Stimulated activated CD4-positive, alpha-beta T cell treated with anti-CD3 and anti-CD28 coated beads, Interleukin-2, amount 100 ng/mL, for 24 hours (primary cell): ENCODE results near the gene TMEM236.
"Not testable (repeated sequence)": the region's sequence is repeated elsewhere in the genome, so short reads cannot be mapped to it uniquely, and the experiment has no call there.

ENCODE experiments used
- DNase-seq, 2 donors: peaks; one replicate each; pipeline ENCODE4 v3.0.0-alpha.2; 2020

Gene TMEM236

DNA sequence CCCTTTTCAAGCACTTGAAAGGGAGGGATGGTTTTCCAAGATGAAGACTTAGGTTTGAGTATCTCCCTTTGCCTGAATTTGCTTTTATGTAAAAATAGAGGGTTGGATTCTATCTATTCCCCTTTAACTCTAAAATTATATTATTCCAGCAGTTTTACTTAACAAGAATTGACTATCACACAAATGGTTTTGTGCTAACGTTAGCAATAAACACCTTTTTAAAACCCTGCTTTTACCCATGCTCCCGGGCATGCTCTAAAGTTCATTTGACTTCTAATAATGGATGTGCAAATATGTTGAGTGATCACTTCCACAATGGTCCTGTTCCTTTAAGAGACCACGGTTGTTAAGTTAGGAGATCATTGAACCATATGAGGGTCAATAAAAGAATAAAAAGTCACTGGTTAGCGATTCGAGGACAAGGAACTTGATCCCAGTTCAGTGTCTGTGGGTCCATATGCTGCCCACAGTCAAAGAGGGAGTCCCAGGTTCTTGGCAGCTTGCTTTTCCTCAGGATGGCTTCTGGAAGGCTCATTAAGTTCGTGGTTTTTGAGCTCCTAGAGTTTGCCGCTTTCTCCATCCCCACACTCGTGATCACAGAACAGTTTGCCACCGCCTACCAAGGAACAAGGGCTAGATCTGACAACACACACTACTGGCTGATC lies at the start of gene TMEM236:
TMEM236 (plus strand) TSS at position 421 of the 665 bp plus-strand sequence; CDS start at position 516, 95 bp downstream.
- no peak for DNase-seq

GRCh38 chr10:17703706-17704105 lies 48.3 kb upstream of the TMEM236 start:
- no peak for DNase-seq

GRCh38 chr10:17708821-17709220 lies 43.2 kb upstream of the TMEM236 start:
- no peak for DNase-seq

DNA sequence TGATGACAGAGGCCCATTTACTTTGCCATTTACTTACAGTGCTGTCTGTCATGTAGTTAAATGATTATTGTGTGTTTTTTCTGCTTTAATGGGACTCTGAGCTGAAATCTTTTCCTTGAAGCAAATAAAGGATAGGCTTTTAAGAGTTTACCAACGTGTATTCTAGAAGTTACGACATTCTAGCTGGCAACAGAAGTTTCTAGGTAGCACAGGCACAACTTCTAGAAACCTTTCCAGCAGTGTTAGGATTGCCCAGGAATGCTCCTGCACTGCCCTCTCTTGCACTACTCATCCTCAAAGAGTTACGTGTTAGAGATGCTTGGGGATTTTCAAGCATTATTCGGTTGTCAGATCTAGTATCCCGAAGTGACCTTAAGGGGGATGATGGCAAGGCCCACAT lies 42.5 kb upstream of the TMEM236 start:
- DNase-seq, result no peak

- no peak for DNase-seq
Measured at GRCh38 chr10:17710181-17710580, 41.8 kb upstream of the TMEM236 start.

- no peak for DNase-seq
Measured at GRCh38 chr10:17712053-17712452, 39.9 kb upstream of the TMEM236 start.

GRCh38 chr10:17712717-17713471 lies 39.1 kb upstream of the TMEM236 start:
- no peak for DNase-seq

GRCh38 chr10:17713758-17714157 lies 38.2 kb upstream of the TMEM236 start:
- DNase-seq, result no peak

DNA sequence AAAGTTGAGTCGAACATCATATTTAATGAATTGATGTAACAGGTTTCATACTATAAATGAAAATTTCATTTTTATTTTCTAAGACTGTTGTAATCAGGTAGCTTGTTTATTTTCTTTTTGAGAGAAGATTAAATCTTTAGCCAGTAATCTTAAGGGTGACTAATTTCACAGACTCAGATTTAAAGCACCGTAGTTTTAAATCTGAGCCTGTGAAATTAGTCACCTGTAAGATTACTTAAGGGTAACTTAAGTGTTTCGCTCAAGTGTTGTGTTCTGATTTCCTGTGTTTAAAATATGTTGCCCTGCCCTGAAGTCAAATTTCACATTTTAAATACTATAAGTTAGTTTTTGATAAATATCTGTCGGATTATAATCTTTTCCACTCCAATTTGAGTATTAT lies 35.8 kb upstream of the TMEM236 start:
- DNase-seq, result no peak

DNA sequence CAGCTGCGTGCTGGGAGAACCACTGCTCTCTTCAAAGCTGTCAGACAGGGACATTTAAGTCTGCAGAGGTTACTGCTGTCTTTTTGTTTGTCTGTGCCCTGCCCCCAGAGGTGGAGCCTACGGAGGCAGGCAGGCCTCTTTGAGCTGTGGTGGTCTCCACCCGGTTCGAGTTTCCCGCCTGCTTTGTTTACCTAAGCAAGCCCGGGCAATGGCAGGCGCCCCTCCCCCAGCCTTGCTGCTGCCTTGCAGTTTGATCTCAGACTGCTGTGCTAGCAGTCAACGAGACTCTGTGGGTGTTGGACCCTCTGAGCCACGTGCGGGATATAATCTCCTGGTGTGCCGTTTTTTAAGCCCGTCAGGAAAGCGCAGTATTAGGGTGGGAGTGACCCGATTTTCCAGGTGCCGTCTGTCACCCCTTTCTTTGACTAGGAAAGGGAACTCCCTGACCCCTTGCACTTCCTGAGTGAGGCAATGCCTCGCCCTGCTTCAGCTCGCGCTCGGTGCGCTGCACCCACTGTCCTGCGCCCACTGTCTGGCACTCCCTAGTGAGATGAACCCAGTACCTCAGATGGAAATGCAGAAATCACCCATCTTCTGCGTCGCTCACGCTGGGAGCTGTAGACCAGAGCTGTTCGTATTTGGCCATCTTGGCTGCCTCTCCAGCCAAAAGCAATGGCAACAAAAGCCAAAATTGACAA lies 29.5 kb upstream of the TMEM236 start:
- DNase-seq, result not testable (repeated sequence)

- no peak for DNase-seq
Measured at GRCh38 chr10:17725703-17726102, 26.3 kb upstream of the TMEM236 start.

DNA sequence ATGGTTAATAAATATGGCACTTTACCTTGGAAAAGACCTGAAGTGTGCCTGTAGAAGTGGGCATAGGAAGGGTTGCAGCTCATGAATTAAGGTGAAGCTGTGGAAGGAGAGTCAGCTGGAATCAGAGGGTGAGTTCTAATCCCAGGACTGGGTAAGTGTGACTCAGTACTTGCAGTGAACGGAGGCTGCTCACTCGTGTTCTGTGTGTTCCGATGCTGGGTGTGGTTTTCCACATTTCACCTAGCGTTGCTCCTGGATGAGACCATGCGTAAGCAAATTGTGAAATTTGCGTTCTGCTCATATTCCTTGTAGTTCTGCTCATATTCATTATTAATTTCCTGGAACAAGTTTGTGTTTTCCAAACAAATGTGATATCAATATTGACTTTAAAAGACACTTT lies 22.4 kb upstream of the TMEM236 start:
- DNase-seq, result no peak

- no peak for DNase-seq
Measured at GRCh38 chr10:17730667-17731066, 21.3 kb upstream of the TMEM236 start.

DNA sequence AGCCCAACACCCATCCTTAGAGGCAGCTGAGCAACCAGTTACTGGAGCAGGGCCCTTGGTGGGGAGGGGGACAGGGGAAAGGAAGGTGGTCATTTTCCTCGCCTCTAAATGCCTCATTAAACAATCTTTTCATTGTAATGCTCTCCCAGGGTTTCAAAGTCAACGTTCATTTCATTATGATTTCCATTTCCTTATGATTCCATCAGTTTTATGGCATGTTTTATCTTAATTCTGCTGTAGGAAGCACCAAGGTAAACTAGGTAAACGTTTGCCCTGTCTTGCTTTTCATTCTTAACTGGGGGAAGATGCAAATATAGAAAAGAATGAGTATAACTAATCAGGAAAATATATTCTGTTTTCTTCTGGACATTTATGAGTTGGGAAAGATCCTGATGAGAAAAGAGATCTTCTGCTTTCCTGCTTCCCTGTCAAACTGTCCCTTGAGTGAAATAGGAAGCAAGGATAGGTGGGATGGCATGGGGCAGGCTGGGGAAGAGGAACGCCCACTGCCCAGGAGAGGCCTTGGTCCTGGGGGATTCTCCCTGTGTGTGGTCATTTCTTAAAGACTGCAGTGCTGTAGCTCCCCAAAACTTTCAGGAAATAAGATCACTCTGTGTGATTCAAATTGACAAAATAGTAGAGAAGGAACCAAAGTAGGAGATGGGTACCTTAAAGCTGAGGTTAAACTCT lies 20.5 kb upstream of the TMEM236 start:
- no peak for DNase-seq

- DNase-seq, result no peak
Measured at GRCh38 chr10:17733620-17734019, 18.4 kb upstream of the TMEM236 start.

DNA sequence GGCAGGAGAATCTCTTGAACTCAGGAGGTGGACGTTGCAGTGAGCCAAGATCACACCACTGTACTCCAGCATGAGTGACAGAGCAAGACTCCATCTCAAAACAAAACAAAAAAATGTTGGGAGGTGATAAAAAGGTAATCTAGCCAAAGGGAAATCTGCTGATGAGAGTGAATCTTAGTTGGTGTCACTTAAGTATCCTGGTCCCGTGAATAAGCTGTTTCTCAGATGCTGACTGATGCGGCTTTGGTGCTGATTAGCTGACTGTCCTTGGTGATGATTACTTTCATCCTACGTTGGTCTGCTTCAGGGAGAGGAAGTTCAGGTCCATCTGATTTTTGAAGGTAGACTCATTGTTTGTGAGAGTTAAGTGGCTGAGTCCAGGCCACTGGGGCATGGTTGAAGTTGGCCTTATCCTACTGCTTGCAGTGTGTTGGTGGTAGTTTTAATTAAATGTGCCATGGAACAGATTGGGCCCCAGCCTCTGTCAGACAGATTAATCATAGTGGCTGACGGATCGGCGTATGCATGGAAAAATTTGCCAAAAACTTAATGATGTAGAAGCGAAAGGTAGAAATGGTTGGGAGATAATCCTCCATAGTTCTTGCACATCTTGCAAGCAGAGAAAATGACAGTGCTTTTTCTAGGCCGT lies 17.4 kb upstream of the TMEM236 start:
- no peak for DNase-seq

GRCh38 chr10:17735166-17735941 lies 16.6 kb upstream of the TMEM236 start:
- no peak for DNase-seq

DNA sequence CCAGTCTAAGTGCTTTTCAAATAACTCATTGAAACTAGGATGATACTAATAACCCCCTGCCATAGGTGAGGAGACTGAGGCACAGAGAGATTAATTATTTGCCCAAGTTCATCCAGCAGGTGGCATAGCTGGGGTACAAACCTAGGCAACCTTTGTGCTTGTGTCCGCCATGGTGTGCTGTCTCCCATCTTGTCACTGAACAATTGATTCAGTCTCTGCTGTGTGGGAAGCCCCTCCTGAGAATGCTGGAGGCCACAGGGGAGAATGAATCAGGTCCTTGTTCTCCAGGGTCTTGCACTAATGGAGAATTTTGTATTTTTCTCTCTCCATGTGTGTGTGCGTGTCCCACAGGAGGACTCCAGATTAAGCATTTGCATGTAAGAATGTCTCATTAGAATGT lies 15.8 kb upstream of the TMEM236 start:
- DNase-seq, result no peak

DNA sequence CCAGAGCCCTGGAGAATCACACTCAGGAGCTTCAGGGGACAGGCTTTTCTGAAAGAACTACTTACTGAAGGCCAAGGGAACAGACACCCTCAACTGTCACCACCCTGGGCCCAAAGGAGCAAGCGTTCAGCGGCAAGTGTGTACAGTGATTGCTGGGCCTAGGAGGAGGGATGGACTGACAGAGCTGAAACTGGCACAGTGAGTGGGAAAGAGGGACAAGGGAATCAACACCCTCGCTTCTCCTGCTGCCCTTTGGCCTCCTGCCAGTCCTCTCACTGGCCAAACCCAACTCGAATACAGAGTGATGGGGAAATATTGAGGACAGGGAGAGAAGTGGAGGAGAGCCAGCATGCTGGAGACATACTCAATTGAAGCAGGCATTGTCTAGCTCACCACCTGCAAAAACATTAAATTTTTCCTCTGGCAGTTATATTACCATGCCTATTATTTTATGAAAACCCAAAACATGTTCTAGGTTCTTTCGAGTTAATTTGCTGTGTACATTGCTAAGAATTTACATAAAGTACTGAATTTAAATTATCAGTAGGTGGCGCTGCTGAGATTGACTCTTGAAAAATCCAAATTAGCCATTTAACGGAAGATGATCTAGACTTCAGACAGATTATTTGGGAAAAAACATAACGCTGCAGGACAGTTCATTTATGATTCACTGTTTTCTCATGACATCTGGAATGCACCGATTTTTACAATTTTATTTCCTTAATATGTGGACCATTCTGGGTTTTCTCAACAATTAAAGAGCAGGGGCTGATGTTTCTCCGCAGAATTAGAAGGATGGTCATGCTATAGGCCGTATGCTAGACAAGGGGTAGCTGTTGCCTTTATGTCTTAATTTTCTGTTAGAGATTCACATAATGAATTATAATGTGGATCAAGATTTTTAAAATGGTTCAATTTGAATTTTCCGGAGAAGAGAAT lies 14.7 kb upstream of the TMEM236 start:
- DNase-seq, result no peak

GRCh38 chr10:17740668-17741067 lies 11.3 kb upstream of the TMEM236 start:
- DNase-seq, result no peak

DNA sequence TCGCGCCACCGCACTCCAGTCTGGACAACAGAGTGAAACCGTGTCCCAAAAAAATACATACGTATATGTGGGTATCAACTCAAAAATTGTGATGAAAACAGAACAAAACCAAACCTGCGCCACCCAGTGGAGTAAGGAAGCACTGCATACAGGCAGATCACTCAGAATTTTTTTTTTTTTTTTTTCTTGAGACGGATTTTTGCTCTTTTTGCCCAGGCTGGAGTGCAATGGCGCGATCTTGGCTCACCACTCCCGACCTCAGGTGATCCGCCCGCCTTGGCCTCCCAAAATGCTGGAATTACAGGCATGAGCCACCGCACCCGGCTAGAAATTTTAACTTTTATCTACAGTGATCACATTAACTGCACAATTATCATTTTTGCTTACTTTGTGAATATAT lies 9.1 kb upstream of the TMEM236 start:
- DNase-seq, result peak; percentile 79 to 80
